HG03039 (cell line): ENCODE data around the gene PARD3.

Source experiments
- ATAC-seq: cut with Tn5 transposase; IDR thresholded peaks from one replicate; pipeline ENCODE4 v1.9.1; 2021; ENCODE audit warnings: mild to moderate bottlenecking, moderate library complexity; ENCODE audit not compliant: unreplicated experiment

Gene PARD3

DNA sequence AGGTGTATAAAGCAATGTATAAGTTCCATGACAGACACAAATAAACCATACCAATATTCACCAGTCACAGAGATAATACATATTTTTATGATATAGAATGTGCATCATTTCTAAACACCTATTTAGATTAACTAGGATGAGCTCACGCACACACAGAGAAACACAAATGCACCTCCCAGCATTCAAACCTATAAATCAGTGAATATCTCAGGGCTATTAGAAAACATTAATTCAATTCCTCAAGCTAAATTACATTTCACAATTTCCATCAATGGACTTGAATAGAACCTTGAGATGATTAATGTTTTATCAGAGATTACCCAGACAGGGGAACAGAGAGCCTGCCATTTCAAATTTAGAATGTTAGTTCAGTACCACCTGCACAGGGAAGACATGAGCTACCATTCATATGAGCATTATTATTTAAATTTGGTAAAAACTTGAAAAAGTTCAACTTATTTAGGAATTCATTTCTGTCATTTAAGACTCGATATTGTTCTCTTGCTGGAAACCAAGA lies 221.7 kb downstream of the PARD3 start:
- no peak for ATAC-seq

DNA sequence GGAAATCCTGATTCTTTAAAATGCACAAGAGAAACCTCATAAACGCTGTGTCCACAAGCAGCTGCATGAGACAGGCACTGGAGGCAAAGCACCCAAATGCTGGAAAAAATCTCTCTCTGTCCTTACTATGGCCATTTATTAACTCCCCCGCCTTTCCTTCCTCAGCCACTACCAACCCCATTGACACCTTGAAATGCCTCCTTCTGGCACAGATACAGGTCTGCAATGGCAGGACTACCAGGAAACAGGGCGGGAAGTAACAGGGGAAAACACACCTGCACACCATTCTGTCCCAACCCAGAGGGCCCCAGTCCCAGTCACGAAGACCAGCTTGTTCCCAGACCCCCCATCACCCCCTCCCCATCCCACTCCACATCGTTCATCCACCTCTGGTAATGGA lies 224.3 kb downstream of the PARD3 start:
- ATAC-seq, result no peak

GRCh38 chr10:34589275-34589674 lies 225.8 kb downstream of the PARD3 start:
- ATAC-seq, result no peak

- no peak for ATAC-seq
Measured at GRCh38 chr10:34587680-34588019, 227.4 kb downstream of the PARD3 start.

DNA sequence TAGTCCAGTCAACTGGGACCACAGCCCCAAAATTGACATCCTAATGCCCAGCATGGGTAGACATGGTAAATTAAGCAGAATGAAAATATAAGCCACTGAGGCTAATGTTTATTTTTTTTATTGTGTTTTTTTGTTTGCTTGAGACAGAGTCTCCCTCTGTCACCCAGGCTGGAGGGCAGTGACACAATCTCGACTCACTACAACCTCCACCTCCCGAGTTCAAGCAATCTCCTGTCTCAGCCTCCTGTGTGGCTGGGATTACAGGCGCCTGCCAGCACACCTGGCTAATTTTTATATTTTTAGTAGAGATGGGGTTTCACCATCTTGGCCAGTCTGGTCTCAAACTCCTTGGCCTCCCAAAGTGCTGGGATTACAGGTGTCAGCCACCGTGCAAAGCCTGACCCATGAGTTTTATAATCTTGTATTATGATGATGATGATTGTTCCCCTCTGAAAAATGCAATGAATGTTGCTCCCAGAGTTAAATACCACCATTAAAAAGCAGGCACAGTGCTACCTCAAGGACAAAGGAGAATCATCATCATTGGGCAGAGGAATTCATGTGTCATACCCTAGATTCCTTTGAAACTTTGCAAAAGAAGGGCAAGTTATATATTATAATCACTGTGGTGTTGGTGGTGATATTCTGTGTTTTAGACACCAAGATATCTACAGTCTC lies 228.0 kb downstream of the PARD3 start:
- no peak for ATAC-seq

DNA sequence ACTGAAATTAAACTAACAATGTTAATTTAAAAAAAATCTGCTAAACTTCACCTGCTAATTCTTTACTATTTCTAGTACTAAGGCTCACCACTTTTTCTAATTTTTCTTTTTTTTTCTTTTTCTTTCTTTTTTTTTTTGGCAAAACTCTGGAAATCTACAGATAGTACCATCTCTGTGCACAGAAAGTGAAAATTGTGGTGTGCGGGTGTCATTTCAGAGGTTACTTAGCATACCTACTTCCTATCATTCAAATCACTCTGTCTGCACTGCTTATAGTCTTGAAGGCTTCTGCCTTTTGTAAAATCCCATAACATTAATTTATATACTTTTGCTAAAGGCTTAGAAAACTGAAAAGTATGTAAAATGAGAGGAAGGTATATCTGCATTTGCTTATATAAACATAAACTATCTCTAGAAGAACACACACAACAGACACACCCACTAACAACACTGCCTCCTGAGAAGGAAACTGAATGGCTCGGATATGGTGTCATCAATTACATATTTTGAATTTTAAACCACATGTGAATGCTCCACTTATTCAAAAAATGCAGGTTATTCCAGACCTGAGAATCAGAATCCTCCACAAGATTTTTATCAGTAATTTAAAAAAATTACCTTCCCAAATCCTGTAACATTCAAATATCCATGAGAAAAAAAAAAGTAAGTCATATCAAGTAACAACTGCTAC lies 229.5 kb downstream of the PARD3 start:
- ATAC-seq, result no peak

- ATAC-seq, result no peak
Measured at GRCh38 chr10:34584164-34584563, 230.9 kb downstream of the PARD3 start.

DNA sequence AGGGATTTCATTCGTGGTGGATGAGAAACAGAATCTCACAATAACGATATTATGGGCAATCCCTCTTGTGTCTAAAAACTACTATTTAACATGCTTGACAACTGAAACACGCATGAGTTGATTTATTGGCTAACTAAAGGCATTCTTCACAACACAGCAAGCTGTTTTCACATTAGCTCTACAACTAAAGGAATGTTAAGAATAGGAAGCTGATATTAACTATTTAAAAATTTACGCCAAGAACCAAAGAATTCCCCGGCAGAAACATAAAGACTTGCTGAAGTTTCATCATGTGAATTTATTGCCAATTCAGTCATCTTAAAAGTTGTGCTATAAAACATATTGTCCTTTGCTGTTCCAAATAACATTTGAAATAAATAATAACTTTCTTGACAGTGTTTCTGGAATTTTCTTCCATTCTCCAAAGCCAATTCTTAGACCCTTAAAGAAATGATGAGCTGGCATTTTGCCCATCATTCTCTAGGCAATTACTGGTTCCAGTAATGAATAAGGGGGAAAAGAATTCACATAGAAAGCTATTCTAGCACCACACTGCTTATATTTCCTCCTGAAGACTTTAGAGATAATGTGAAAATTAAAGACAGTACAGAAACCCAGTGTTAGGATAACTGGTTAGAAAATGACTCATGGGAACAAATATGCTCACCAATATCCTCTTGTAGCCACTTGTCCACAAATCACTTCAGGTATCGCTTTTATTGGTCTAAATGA lies 233.1 kb downstream of the PARD3 start:
- ATAC-seq, result no peak

DNA sequence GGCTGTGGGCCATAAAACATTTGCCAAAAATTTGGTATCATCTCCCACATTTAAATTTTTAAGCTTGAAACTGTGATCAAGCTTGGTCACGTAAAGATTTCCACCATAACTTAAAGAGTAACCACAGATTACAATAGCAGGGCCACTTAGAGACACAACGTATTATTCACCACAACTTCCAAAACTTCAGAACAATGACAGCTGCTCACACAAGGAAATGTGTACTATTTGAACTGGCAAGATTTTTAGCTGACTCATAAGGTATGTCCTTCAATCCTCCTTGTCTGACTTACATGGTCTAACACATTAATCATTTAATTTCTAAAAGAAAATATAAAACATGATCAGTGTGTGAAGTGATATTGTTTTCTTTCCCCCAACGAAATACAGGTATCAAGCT lies 234.5 kb downstream of the PARD3 start:
- ATAC-seq, result no peak

GRCh38 chr10:34580214-34580613 lies 234.9 kb downstream of the PARD3 start:
- no peak for ATAC-seq

DNA sequence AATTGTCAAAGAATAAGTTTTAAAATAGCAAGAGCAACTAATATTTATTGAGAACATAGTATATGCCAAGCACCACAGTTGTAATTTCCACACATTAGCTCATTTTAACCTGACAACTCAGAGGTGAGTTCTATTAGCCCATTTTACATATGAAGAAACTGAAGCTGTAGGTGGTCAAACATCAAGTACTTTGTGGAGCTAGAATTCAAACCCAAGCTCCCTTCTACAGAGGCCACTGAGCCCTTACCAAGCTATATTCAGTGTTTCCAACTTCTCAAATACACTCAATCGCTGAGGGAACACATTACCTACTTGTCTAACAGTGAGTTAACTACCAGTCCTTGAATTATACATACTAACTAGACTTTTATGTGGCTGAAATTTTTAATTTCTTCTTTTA lies 236.6 kb downstream of the PARD3 start:
- ATAC-seq, result no peak

DNA sequence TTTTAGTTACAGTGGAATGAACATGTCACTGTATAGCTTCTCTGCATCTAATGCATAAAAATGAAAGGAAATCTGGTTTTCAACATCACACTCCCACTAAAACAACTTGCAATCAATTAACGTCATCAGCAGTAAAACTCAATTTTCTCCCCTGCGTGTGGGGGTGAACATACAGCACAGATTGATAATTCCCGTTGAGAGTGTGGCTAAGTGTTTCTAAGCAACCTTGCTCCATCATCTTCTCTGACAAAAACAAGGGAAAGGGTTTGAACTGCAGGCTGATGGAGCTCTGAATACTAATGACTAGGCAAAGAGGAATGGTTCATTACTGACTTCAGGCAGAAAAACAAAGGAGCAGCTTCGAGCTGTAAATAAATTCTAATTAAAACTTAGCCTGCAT lies 238.3 kb downstream of the PARD3 start:
- ATAC-seq, result no peak

DNA sequence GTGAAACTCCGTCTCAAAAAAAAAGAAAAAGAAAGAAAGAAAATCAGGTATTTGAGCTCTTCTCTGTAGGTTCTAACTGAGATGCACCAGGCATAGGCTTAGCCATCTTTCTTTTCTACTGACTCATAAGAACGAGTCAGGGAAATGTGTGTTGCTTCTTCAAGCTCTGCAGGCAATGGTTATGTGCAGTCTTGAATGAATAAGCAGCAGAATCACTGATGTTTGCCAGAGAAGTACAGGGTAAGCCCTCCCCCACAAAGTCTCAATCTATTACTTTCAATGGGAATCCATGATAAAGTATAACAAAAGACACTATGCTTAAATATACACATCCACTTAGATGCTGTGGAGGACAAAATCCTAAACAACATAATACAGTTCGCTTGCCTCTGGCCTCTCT lies 239.2 kb downstream of the PARD3 start:
- ATAC-seq, result no peak

- no peak for ATAC-seq
Measured at GRCh38 chr10:34574353-34574934, 240.7 kb downstream of the PARD3 start.

- ATAC-seq, result no peak
Measured at GRCh38 chr10:34570887-34571286, 244.2 kb downstream of the PARD3 start.

DNA sequence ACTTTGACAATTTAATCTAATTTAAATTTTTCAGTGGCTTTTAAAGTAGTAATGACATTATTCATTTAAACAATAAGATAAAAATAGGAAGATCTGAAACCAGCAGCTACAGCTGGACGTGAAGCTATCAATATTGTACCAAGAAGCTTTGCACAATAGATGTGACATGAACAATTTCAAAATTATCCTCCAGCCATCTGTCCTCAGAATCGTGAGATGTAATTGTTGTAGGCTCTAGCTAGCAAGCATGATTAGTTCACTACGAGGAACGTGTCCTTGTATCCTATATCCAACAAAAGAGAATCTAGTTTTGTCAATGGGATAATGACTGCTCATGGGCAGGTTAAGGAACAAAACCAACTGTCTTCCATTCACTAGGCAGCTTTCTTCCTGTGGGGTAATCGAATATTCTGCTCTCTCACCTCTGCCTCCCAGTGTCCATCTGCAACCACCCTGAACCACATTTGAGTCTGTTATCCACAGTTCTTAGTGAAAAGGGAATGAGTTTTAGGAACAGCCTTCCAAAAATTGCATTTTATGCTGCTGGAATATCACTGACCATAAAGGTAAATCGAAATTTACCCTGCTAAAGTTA lies 247.3 kb downstream of the PARD3 start:
- ATAC-seq, result no peak

- no peak for ATAC-seq
Measured at GRCh38 chr10:34565934-34566333, 249.2 kb downstream of the PARD3 start.

GRCh38 chr10:34558093-34558583 lies 257.0 kb downstream of the PARD3 start:
- no peak for ATAC-seq

DNA sequence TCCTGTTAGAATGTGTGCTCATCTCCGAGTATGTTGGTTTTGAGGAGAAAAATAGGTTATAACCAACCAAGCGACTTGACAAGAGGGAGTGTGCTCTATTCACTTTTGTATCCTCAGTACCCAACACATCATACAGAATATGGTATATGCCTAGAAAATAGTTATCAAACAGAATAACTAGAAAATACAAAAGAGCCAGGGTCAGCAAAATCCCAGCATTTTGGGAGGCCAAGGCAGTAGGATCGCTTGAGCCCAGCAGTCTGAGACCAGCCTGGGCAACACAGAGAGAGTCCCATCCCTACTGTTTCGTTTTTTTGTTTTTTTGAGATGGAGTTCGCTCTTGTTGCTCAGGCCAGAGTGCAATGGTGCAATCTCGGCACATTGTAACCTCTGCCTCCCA lies 257.9 kb downstream of the PARD3 start:
- no peak for ATAC-seq

GRCh38 chr10:34555653-34556052 lies 259.4 kb downstream of the PARD3 start:
- ATAC-seq, result no peak

DNA sequence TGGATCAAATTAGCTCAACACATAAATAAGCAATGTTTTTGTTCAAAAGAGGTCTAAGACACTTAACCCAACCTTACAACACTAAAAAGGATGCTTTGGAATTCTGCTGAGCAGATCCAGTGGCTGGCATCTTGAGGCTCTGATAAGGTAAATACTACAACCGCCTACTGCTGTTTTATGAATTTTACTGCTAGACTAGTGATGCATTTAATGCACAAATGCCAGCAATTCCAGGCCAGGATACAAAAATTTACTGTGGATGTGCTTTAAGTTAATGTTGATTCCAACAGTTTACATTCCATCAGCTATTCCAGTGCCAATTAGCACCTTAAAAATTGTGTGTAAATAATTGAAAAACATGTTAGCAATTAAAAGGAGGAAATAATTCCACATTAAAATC lies 261.3 kb downstream of the PARD3 start:
- no peak for ATAC-seq
